ENCODE data around the gene PLPP6. TPM values are rescaled to one million over a fixed set of nuclear protein-coding genes. Genes with fewer than 3 reads are reported as not detected.

Gene PLPP6
- 7.1 TPM for total RNA-seq

- intact Hi-C loops (cut with DNase I), result no loop called here
- DNase-seq (ENCODE audit: extremely low spot score in 2 of 2), result peak in 1 of 2 donors; percentile 91
- Histone ChIP-seq H3K36me3 (no peaks in the 10 kb centered on the region), H3K27ac (peak within 1 kb of the TSS; percentile 76), H3K9me3 (no peaks in the 10 kb centered on the region), H3K27me3 (no peaks in the 10 kb centered on the region), H3K4me3 (peak within 1 kb of the TSS; percentile 72 to 84), H3K4me1 (peaks cover 48% of the 10 kb centered on the region)
- TF ChIP-seq POLR2A (IDR thresholded peaks at IDR 0.05) (peak in 1 of 2 donors; percentile 46), CTCF (IDR thresholded peaks at IDR 0.05) (peak; percentile 52 to 60 (median 55)), POLR2AphosphoS5 (IDR thresholded peaks at IDR 0.05; ENCODE audit: insufficient read depth in 1 of 2, low read depth in 1 of 2) (peak; percentile 72 to 90)
Observed at GRCh38 chr9:4662108-4662988, at the start of gene PLPP6. Gene PLPP6 (plus strand): TSS chr9:4662294. CDS start chr9:4662376, 82 bp downstream.

- Histone ChIP-seq H3K27ac (no peak overlapping the region), H3K4me1 (peaks cover 5% of the 10 kb centered on the region), H3K27me3 (no peaks in the 10 kb centered on the region), H3K9me3 (no peaks in the 10 kb centered on the region), H3K4me3 (no peak overlapping the region), H3K36me3 (no peaks in the 10 kb centered on the region)
- TF ChIP-seq POLR2A (IDR thresholded peaks at IDR 0.05) (no peak), CTCF (IDR thresholded peaks at IDR 0.05) (no peak), POLR2AphosphoS5 (IDR thresholded peaks at IDR 0.05; ENCODE audit: insufficient read depth in 1 of 2, low read depth in 1 of 2) (no peak)
- intact Hi-C loops (cut with DNase I), result no loop called here
- DNase-seq (ENCODE audit: extremely low spot score in 2 of 2), result no peak
Observed at GRCh38 chr9:4614627-4615026, 47.5 kb upstream of the PLPP6 start.

- Histone ChIP-seq H3K27ac (no peak overlapping the region), H3K4me1 (peaks cover 5% of the 10 kb centered on the region), H3K27me3 (no peaks in the 10 kb centered on the region), H3K9me3 (no peaks in the 10 kb centered on the region), H3K36me3 (no peaks in the 10 kb centered on the region), H3K4me3 (no peak overlapping the region)
- DNase-seq (ENCODE audit: extremely low spot score in 2 of 2), result no peak
- intact Hi-C loops (cut with DNase I), result no loop called here
- TF ChIP-seq CTCF (IDR thresholded peaks at IDR 0.05), result no peak
- no peak for TF ChIP-seq POLR2A (IDR thresholded peaks at IDR 0.05)
- no peak for TF ChIP-seq POLR2AphosphoS5 (IDR thresholded peaks at IDR 0.05; ENCODE audit: insufficient read depth in 1 of 2, low read depth in 1 of 2)
Observed at GRCh38 chr9:4615251-4615650, 46.8 kb upstream of the PLPP6 start.

- TF ChIP-seq POLR2A (IDR thresholded peaks at IDR 0.05) (no peak), CTCF (IDR thresholded peaks at IDR 0.05) (no peak), POLR2AphosphoS5 (IDR thresholded peaks at IDR 0.05; ENCODE audit: insufficient read depth in 1 of 2, low read depth in 1 of 2) (no peak)
- Histone ChIP-seq H3K27me3 (no peaks in the 10 kb centered on the region), H3K4me1 (peaks cover 5% of the 10 kb centered on the region), H3K9me3 (no peaks in the 10 kb centered on the region), H3K36me3 (no peaks in the 10 kb centered on the region), H3K27ac (no peak overlapping the region), H3K4me3 (no peak overlapping the region)
- intact Hi-C loops (cut with DNase I), result no loop called here
- DNase-seq (ENCODE audit: extremely low spot score in 2 of 2), result no peak
Observed at GRCh38 chr9:4615778-4616177, 46.3 kb upstream of the PLPP6 start.

- no peak overlapping the region for H3K27ac ChIP-seq
- DNase-seq (ENCODE audit: extremely low spot score in 2 of 2), result no peak
- H3K4me1 ChIP-seq, result peaks cover 5% of the 10 kb centered on the region
- H3K9me3 ChIP-seq, result no peaks in the 10 kb centered on the region
- no peak for TF ChIP-seq POLR2AphosphoS5 (IDR thresholded peaks at IDR 0.05; ENCODE audit: insufficient read depth in 1 of 2, low read depth in 1 of 2)
- no peak for TF ChIP-seq POLR2A (IDR thresholded peaks at IDR 0.05)
- TF ChIP-seq CTCF (IDR thresholded peaks at IDR 0.05), result no peak
- no peaks in the 10 kb centered on the region for H3K36me3 ChIP-seq
- intact Hi-C loops (cut with DNase I), result no loop called here
- H3K4me3 ChIP-seq, result no peak overlapping the region
- H3K27me3 ChIP-seq, result no peaks in the 10 kb centered on the region
Observed at GRCh38 chr9:4617752-4618151, 44.3 kb upstream of the PLPP6 start.

Measured in vagina (tissue), 2 donors.